Activated CD4-positive, alpha-beta T cell treated with anti-CD3 and anti-CD28 coated beads, Interleukin-2, amount 50 U/mL, for 1 hour (primary cell): ENCODE results near the gene RCL1.

Experiments used
- DNase-seq: peaks from one replicate; pipeline ENCODE4 v3.0.0-alpha.2; 2020

RCL1 gene

DNA sequence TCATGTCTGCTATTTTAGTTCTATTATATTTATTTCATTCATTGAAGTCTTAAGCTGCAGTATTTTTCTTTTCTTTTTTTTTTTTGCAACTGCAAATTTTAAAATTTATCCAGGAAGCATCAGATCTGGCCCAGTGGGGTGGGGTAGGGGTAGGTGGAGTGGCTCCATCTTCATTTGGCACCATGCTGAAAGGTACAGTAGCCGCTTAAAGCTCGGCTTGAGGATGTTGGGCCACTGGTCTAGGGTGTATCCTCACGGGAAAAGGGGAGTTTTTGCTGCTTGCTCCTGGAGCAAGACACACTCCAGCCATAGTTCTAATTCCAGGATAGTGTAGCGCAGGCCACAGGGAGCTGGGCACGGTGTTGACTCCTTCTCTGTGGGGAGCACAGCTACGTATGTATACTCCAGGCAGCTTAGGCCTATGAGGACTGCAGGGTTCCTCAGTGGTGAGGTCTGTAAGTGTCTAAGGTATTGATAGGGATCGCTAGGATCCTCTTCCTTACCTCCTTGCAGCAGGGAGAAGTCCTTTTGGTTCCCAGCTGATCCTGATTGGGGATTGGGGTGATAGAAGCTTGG lies 22.7 kb downstream of the RCL1 start:
- no peak for DNase-seq

DNA sequence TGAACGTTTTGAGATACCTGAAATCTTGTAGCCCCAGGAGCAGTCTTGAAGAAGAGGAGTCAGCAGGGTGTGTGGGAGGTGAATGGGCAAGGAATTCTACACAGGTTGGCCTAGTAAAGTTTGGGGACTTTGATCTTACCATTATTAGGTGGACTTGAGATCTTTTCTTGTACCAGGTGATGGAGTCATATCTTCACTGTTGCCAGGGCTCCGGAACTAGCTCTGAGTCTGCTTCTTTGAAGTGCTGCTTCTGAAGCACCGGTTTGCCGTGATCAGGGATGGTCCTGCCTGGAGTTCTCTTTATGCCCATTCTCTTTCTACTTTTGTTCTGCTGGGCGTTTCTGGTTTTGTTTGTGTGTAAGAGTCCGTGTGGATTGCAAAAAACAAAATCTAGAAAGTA lies 27.4 kb downstream of the RCL1 start:
- no peak for DNase-seq

GRCh38 chr9:4821133-4821532 lies 28.4 kb downstream of the RCL1 start:
- no peak for DNase-seq

DNA sequence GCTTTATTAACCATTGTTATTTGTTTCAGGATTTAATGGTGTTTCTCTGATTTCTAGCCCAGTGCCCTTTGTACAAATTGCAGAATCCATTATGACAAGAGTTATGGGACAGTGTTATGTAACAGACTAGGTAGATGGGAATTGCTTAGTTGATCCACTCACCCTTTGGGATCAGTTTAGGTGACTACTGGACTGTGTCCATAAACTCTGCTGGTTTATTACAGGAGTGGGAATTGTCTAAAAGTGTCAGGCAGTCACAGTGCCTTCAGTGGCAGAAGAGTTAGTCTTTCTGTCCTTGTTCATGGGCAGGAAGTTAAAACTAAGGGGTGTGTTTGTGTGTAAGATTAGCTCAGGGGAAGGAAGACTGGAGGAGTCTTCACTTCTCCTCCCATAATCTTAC lies 29.3 kb downstream of the RCL1 start:
- no peak for DNase-seq

DNA sequence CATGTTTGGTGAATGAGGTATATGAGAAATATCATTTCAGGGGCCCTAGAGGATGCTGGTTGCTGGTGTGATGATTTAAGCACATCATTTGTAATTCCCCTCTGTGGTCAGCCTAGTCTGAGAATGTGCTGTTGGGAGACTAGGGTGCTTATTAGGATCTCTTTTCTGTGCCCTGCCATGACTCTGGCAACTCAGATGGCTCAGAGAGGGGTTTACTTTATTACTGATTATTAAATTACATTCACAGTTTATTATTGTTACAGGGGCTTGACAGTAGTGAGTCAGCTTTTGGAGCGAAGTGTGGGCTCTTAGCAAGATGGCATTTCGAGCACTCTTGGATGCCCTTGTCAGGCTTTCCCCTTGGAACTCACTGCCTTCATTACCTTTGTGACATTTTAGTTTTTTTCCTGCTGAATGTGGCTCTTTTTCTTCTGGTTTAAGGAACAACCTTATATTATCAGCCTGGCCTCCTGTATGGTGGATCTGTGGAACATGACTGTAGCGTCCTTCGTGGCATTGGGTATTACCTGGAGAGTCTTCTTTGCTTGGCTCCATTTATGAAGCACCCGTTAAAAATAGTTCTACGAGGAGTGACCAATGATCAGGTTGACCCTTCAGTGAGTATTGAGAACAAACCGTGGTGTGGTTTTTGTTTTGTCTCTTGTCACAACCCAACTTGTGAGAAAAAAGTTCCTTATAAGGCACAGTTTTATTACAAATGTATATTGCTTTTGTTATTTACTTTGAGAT lies 33.8 kb downstream of the RCL1 start:
- DNase-seq, result no peak

DNA sequence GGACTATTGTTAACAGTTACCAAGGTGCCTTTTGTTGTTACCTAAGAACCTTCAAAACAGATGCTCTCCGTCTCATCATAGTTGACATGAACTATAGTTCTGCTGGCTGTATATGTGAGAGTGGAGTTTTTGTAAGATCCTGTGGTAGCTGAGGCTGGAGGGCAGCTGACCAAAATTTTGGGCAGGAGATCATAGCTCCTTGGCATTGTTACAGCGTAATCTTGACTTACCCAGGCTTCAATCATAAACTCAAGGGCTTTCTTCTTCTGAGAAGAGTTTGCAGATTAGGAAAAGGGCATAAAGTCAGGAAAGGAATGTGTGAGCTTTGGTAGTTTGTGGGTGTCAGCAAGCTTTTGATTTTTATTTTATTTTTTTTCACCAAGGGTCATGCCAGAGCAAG lies 34.5 kb downstream of the RCL1 start:
- no peak for DNase-seq

GRCh38 chr9:4828761-4829160 lies 36.0 kb downstream of the RCL1 start:
- DNase-seq, result no peak

DNA sequence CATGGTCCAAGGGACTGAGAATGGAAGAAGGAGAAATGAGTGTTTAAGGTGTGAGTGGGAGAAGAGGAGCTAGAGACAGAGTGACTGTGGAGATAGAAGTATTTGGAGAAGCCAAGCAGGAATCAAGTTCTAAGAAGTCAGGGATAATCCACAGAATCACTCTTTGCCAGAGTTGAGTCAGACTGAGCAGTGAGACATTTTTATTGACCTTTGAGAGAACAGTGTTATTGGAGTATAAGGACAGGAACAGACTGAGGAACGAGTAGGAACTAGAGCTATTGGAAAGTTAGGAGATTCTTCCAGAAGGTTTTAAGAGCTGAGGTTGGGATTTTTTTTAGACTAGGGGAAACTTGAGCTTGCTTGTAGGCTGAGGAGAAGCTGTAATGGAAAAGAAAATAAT lies 37.2 kb downstream of the RCL1 start:
- no peak for DNase-seq

GRCh38 chr9:4830699-4831098 lies 38.0 kb downstream of the RCL1 start:
- no peak for DNase-seq

DNA sequence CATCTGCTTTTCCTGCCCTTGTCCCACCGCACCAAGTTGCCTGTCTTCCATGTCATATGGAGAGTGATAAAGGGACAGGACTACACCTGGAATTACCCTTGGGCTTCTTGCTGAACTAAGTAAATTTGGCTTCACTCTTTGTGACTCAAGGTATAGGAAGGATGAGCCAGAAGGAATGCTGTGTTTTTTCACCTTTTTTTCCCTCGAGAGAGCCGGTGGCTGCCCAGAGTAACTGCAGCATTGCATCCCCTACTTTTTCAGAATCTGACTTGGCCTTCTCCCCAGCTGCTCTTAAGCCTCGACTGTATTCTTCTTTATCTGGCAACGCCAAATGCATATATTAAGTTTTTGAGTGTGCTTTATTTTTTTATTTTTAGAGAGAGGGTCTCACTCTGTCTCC lies 38.4 kb downstream of the RCL1 start:
- no peak for DNase-seq

GRCh38 chr9:4831944-4832343 lies 39.2 kb downstream of the RCL1 start:
- no peak for DNase-seq

- no peak for DNase-seq
Measured at GRCh38 chr9:4832786-4833579, 40.2 kb downstream of the RCL1 start.

GRCh38 chr9:4833781-4834560 lies 41.2 kb downstream of the RCL1 start:
- DNase-seq, result no peak

GRCh38 chr9:4836676-4837075 lies 43.9 kb downstream of the RCL1 start:
- DNase-seq, result no peak

DNA sequence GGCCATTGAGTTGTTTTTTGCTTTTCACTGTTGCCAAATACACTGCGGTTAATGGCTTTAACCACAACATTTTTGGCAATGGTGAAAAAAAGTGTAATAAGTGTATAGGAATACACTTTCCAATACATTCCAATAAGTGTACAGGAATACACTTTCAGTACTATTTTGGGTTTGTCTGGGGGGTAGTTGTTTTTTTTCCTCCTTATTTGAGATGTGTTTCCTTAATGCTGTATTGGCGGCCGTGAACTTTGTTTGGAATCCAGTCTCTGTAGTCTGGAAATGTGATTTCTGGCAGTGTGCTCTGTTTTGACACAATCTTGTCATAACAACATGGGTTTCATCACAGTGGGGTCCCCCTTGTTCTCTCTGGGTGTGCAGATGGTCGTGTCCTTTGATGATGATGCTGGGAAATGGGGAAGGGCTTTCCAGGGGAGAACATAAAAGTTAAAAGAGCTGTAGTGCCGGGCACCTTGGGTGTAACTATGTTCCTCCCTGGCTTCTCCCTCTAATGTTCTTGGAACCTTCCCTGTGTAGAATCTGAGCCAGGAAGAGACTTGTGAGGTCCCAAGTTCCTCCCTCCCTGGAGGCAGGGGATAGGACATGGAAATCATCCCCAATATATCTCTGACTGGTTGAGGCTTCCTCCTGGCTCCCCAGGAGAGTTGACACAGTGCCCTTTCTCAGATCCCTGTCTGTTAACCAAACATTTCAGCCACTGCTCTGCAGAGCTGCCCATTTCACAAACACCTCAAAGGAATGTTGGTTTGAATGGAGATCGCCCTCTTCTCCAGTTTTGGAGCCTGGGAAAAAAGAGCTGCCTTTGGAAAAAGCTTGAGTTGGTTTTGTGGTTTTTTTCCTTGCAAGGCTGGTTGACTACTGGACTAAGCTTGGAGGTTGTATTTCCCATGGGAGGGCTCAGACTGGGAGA lies 44.8 kb downstream of the RCL1 start:
- no peak for DNase-seq

- no peak for DNase-seq
Measured at GRCh38 chr9:4838189-4838546, 45.4 kb downstream of the RCL1 start.

DNA sequence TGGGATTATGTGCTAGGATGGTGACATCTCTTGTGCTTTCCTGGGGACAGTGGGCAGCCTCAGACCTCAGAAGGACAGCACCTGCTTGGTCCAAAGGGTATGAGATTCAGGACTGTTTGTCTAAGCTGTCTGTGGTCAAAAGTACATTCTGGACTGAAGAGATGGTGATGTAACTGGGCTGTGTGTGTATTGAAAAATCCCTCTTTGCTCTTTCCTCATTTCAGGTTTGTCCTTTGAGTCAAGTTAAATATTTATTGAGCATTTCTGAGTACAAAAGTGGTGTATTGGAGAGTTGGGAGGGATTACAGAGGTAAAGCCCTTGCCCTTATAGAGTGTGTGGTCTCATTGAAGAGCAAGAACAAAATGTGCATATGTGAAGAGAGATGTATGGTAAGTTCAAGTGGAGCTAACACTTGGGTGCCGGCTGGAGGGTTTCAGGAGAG lies 46.7 kb downstream of the RCL1 start:
- no peak for DNase-seq

DNA sequence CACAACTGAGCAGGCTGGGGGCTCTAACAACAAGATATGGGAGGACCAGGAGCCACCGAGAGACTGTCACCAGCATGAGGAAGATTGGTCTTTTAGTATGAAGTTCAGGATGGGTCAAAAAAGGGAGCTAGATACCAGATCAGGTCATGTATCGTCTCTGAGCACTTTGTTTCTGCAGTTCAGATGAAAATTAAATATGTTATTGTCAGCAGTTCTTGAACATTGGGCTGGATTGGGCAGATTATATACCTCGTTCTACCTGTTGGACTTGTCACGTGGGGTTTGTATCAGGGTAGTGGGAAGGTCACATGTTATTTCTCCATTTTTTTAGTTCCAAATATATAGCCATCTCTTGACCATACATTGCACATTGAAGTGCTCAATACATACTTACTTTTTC lies 47.3 kb downstream of the RCL1 start:
- no peak for DNase-seq

DNA sequence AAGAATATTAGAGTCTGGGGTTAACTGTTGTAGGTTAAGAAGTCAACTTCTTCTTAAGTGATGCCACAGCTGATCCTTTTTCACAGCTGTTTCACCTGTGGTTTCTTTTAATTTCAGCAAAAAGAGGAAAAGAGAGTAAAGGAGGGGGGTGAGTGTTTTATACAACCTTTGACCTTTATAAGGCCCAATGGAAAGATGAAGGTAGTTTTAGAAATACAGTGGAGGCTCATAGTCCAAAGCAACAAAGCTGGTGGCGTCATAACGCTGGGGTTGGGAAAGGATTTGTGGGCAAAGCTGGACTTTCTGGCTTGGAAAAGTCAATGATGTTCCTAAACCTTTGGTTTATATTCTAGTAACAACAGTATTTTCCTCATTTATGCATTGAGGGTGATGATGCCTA lies 49.5 kb downstream of the RCL1 start:
- no peak for DNase-seq

GRCh38 chr9:4842734-4843133 lies 50.0 kb downstream of the RCL1 start:
- no peak for DNase-seq

GRCh38 chr9:4844056-4844838 lies 51.5 kb downstream of the RCL1 start:
- no peak for DNase-seq
